GM12874 (cell line): ENCODE data around the gene GPR42.

Experiments
- CTCF ChIP-seq: IDR thresholded peaks from 2 replicates; pipeline ENCODE4 v1.5.1; 2011; ENCODE audit warnings: low read depth, mild to moderate bottlenecking, control low read depth, low read length, moderate library complexity; ENCODE audit not compliant: insufficient read depth

GPR42 gene

GRCh38 chr19:35363711-35364425 lies 7.0 kb upstream of the GPR42 start:
- TF ChIP-seq CTCF, result no peak

- no peak for TF ChIP-seq CTCF
Observed at GRCh38 chr19:35365303-35365702, 5.6 kb upstream of the GPR42 start.

GRCh38 chr19:35368378-35368777 lies 2.5 kb upstream of the GPR42 start:
- no peak for TF ChIP-seq CTCF

- TF ChIP-seq CTCF, result no peak
Observed at GRCh38 chr19:35369522-35369921, 1.3 kb upstream of the GPR42 start.

- no peak for TF ChIP-seq CTCF
Observed at GRCh38 chr19:35373492-35373891, 2.6 kb downstream of the GPR42 start.

GRCh38 chr19:35375505-35376307 lies 4.8 kb downstream of the GPR42 start:
- TF ChIP-seq CTCF, result no peak

GRCh38 chr19:35377656-35378055 lies 6.8 kb downstream of the GPR42 start:
- no peak for TF ChIP-seq CTCF
